Kidney (tissue), 14 donors: Measurements from ENCODE around the gene CNGA2. TPM values are rescaled to one million over a fixed set of nuclear protein-coding genes. Genes with fewer than 3 reads are reported as not detected.
A peak's percentile ranks its signal among the peaks of the same experiment; 100 is the strongest.

Experiments used
- DNase-seq, 5 donors: peaks; one replicate each; pipeline ENCODE4 v3.0.0-alpha.2; 2013 to 2020
- FAIRE-seq: peaks from 2 replicates; lab custom pipeline; 2012; peaks lifted over from hg19 to GRCh38; lab: Jason Lieb, UNC
- H3K27ac ChIP-seq, 2 donors: one replicate each; pipeline ENCODE4 v1.7.0; 2013; ENCODE audit warnings: low read depth in 2 of 2, low read length in 2 of 2, inconsistent platforms in 1 of 2
- H3K27me3 ChIP-seq: one replicate; pipeline ENCODE4 v1.7.1; 2013; ENCODE audit warnings: low read length, inconsistent platforms; ENCODE audit not compliant: control insufficient read depth, insufficient read depth
- H3K36me3 ChIP-seq, 3 donors: one replicate each; pipeline versions ENCODE4 v1.7.0 to v1.7.1; 2013; ENCODE audit warnings: low read length in 3 of 3, control low read depth in 1 of 3, inconsistent platforms in 1 of 3; ENCODE audit not compliant: insufficient read depth in 3 of 3, control insufficient read depth in 2 of 3
- H3K4me1 ChIP-seq, 3 donors: one replicate each; pipeline versions ENCODE4 v1.7.0 to v1.7.1; 2013; ENCODE audit warnings: low read length in 3 of 3, inconsistent platforms in 1 of 3, low read depth in 1 of 3; ENCODE audit not compliant: control insufficient read depth in 2 of 3, insufficient read depth in 2 of 3
- H3K4me3 ChIP-seq, 3 donors: one replicate each; pipeline versions ENCODE4 v1.7.0 to v1.8.1; 2013; ENCODE audit warnings: low read length in 3 of 3, control low read depth in 1 of 3, inconsistent platforms in 1 of 3
- H3K9ac ChIP-seq, 3 donors: one replicate each; pipeline versions ENCODE4 v1.7.0 to v1.7.1; 2013; ENCODE audit warnings: low read length in 3 of 3, control low read depth in 1 of 3, inconsistent platforms in 1 of 3
- H3K9me3 ChIP-seq, 3 donors: one replicate each; pipeline versions ENCODE4 v1.7.0 to v1.7.1; 2013; ENCODE audit warnings: low read length in 3 of 3, control low read depth in 1 of 3, inconsistent platforms in 1 of 3; ENCODE audit not compliant: control insufficient read depth in 2 of 3, insufficient read depth in 1 of 3
- intact Hi-C: fragments of 100-400 bp; cut with DNase I; formaldehyde crosslinking; loops from one replicate; pipeline ENCODE4 v1.11.1; 2022
- polyA plus RNA-seq: library from polyadenylated mRNA; stranded (reverse); fragments of 350-450 nt; fragmentation: Illumina TruSeq; extraction: RNeasy Lipid Tissue Mini Kit (QIAGEN cat#74804); gene quantifications from one replicate; pipeline ENCODE4 v1.2.3, GENCODE V29; 2014; ENCODE audit warnings: low read depth, low replicate concordance; ENCODE audit not compliant: insufficient read depth
- total RNA-seq: library from RNA; stranded (reverse); fragmentation: NEBNext Ultra II Directional; extraction: Animal tissue kit (Norgen Biotek cat#: 25700); gene quantifications from one replicate; pipeline ENCODE4 v1.2.1, GENCODE V29; 2021
- TF ChIP-seq, protein P1 (sequence below): IDR thresholded peaks from 3 replicates; pipeline ENCODE4 v1.5.1; 2012; ENCODE audit warnings: mild to moderate bottlenecking, moderate library complexity, borderline replicate concordance; ENCODE audit not compliant: insufficient read depth; ENCODE audit errors: extremely low read depth
- donor health status: control.
- donor health status: control.
- donor health status: control.
- donor health status: control.
- donor health status: control.
- donor health status: DM: yes; HTN: yes; CAD: no.
- donor health status: Normal renal cell carcinoma (clear cell type).

The CNGA2 gene
- total and polyA plus RNA-seq, 2 donors from 2014 or later = not detected

DNA sequence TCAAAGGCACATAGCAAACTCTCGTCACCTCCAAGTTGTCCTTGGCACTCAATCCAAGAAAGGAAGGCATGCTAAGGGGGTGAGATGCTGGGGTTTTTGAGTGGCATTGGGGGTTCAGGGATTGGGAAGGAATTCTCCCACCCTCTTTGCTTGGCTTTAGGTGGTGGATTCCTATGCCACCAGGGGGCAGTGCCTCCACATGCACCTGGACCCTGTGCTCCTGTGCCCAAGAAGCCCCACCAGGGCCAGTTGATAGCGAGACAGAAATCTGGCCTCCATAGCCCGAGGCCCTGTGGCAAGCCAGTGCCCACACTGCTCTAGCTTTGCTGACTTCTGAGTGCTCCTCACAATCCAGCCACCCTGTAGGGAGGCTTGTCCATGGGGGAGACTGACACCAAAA, 20.7 kb upstream of the CNGA2 start:
- Histone ChIP-seq H3K4me3 (no peak overlapping the region), H3K36me3 (no peaks in the 10 kb centered on the region), H3K27ac (no peak overlapping the region), H3K4me1 (no peaks in the 10 kb centered on the region), H3K27me3 (no peaks in the 10 kb centered on the region), H3K9ac (no peak overlapping the region), H3K9me3 (no peaks in the 10 kb centered on the region)
- FAIRE-seq = no peak
- DNase-seq = no peak
- intact Hi-C loops = no loop called here
- TF ChIP-seq, protein P1, sequence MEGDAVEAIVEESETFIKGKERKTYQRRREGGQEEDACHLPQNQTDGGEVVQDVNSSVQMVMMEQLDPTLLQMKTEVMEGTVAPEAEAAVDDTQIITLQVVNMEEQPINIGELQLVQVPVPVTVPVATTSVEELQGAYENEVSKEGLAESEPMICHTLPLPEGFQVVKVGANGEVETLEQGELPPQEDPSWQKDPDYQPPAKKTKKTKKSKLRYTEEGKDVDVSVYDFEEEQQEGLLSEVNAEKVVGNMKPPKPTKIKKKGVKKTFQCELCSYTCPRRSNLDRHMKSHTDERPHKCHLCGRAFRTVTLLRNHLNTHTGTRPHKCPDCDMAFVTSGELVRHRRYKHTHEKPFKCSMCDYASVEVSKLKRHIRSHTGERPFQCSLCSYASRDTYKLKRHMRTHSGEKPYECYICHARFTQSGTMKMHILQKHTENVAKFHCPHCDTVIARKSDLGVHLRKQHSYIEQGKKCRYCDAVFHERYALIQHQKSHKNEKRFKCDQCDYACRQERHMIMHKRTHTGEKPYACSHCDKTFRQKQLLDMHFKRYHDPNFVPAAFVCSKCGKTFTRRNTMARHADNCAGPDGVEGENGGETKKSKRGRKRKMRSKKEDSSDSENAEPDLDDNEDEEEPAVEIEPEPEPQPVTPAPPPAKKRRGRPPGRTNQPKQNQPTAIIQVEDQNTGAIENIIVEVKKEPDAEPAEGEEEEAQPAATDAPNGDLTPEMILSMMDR = no peak

DNA sequence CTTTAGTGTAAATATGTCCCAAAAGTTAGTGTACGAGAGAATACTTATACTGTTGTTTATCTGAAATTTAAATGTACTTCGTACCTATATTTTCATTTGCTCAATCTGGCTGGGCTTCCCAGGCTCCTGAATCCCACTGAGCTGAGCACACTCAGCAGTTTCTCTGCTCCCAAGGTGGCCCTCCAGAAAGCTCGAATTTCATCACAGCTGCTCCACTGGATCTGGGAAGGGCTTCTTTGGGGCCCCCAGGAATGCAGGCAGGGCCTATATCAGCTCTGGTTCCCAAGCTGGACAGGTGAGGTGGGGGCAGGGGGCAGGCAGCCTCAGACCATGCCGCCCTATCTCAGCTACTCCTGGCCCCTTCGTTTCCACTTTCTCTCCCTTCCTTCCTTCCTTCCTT, 20.2 kb upstream of the CNGA2 start:
- no peak for DNase-seq
- no peak for FAIRE-seq
- no peaks in the 10 kb centered on the region for H3K36me3 ChIP-seq
- H3K9ac ChIP-seq = no peak overlapping the region
- H3K27me3 ChIP-seq = no peaks in the 10 kb centered on the region
- no peaks in the 10 kb centered on the region for H3K4me1 ChIP-seq
- H3K4me3 ChIP-seq = no peak overlapping the region
- intact Hi-C loops = no loop called here
- H3K27ac ChIP-seq = no peak overlapping the region
- TF ChIP-seq, protein P1 = no peak
- H3K9me3 ChIP-seq = no peaks in the 10 kb centered on the region

DNA sequence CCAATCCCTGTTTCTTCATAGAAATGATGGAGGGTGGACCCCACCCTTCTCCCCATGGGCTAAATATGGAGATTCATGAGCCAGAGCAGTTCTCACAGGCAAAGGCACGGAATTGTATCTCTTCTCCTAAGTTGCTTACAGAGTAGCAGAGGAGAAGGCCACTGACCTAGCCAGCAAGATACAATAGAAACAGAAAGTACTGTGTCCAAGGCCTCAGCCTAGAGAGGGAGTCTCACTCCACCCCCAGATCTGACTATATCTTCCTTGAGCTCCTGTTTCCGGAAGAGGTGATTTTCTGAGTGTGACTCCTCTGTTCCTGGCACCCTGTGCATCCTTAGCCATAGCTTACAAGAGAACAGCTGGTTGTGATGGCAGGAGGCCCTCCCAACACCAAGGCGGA, 18.8 kb upstream of the CNGA2 start, which contains the start of gene FATE1:
Gene FATE1 (plus strand): TSS at position 284 of the 400 bp plus-strand sequence. CDS start 85 bp downstream, at position 369.
- no peak for FAIRE-seq
- TF ChIP-seq, protein P1 = no peak
- intact Hi-C loops = no loop called here
- H3K27me3 ChIP-seq = no peaks in the 10 kb centered on the region
- no peaks in the 10 kb centered on the region for H3K4me1 ChIP-seq
- H3K27ac ChIP-seq = no peak within 1 kb of the TSS
- no peaks in the 10 kb centered on the region for H3K36me3 ChIP-seq
- DNase-seq = no peak
- no peak within 1 kb of the TSS for H3K9ac ChIP-seq
- no peaks in the 10 kb centered on the region for H3K9me3 ChIP-seq
- no peak within 1 kb of the TSS for H3K4me3 ChIP-seq

DNA sequence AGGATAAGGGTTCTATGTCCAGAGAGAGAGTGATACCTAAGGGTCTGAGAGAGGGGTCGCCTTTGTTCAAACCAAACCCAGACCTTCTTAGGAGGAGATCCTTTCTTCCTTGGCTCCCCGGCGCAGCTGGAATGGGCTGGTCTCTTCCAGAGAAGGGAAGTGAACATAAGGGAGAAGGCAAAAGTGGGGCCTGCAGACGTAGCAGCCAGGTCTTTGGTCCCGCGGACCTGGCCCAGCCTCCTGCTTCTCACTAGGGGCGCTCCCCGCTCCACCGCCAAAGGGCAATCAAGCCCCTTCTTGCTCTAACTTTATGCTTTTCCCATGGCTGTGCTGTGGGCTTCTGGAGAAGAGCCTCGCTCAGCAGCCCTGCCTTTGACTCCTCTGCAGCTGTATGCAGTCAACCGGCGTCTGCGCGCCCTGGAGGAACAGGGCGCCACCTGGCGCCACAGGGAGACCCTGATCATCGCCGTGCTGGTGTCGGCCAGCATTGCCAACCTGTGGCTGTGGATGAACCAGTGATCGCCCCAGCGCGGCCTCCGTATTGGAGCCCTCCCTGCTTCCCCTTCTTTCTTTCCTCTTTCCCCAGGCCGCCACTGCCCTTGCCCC, 12.2 kb upstream of the CNGA2 start:
- intact Hi-C loops = no loop called here
- no peak overlapping the region for H3K4me3 ChIP-seq
- TF ChIP-seq, protein P1 = no peak
- FAIRE-seq (no peak), DNase-seq (peak; percentile 48 to 67 (median 55))
- H3K9me3 ChIP-seq = no peaks in the 10 kb centered on the region
- H3K27ac ChIP-seq = no peak overlapping the region
- no peaks in the 10 kb centered on the region for H3K27me3 ChIP-seq
- H3K4me1 ChIP-seq = no peaks in the 10 kb centered on the region
- no peak overlapping the region for H3K9ac ChIP-seq
- H3K36me3 ChIP-seq = no peaks in the 10 kb centered on the region
